Testis (tissue), 3 donors: ENCODE data around the gene PBXIP1. TPM values are rescaled to one million over a fixed set of nuclear protein-coding genes. Genes with fewer than 3 reads are reported as not detected.
A peak's percentile ranks its signal among the peaks of the same experiment; 100 is the strongest.

Experiments
- DNase-seq: peaks from one replicate; pipeline ENCODE4 v3.0.0-alpha.2; 2019
- H3K27ac ChIP-seq, 2 donors: fragments of 200-600 bp; sonication (generic); one replicate each; pipeline ENCODE4 v1.5.1; 2019
- H3K27me3 ChIP-seq: fragments of 200-600 bp; sonication (generic); one replicate; pipeline ENCODE4 v1.5.1; 2019
- H3K36me3 ChIP-seq: fragments of 200-600 bp; sonication (generic); one replicate; pipeline ENCODE4 v1.5.1; 2017; ENCODE audit warnings: low read depth; ENCODE audit errors: missing control alignments
- H3K4me1 ChIP-seq: fragments of 200-600 bp; sonication (generic); one replicate; pipeline ENCODE4 v1.5.1; 2019
- H3K4me3 ChIP-seq, 2 donors: fragments of 200-600 bp; sonication (generic); one replicate each; pipeline ENCODE4 v1.5.1; 2017 to 2019
- H3K9me3 ChIP-seq: fragments of 200-600 bp; sonication (generic); one replicate; pipeline ENCODE4 v1.5.1; 2017
- CTCF ChIP-seq, 3 experiments: fragments of 450-650 bp in 2 of 3; fragments of 200-600 bp in 1 of 3; sonication (generic) in 1 of 3; IDR thresholded peaks; one replicate each; pipeline ENCODE4 v1.5.1; 2016 to 2019; ENCODE audit warnings: antibody characterized with exemption in 3 of 3, mild to moderate bottlenecking in 2 of 3, moderate library complexity in 1 of 3
- POLR2A ChIP-seq: fragments of 450-650 bp; IDR thresholded peaks from one replicate; pipeline ENCODE4 v1.6.1; 2017; ENCODE audit warnings: antibody characterized with exemption, mild to moderate bottlenecking, moderate library complexity
- WGBS, 2 donors: methylation state at CpG; one replicate each; pipeline ENCODE4 v1.1.5; 2018; 5-methylcytosine and 5-hydroxymethylcytosine counted together
- intact Hi-C: fragments of 100-400 bp; cut with DNase I; formaldehyde crosslinking; loops from one replicate; pipeline ENCODE4 v1.15.1; 2023; ENCODE audit warnings: low total_unique reads
- polyA plus RNA-seq: library from polyadenylated mRNA; stranded (reverse); fragments of 350-450 nt; fragmentation: Illumina TruSeq; extraction: RNeasy Lipid Tissue Mini Kit (QIAGEN cat#74804); gene quantifications from one replicate; pipeline ENCODE4 v1.2.3, GENCODE V29; 2014; ENCODE audit warnings: low read depth, low replicate concordance; ENCODE audit not compliant: insufficient read depth
- total RNA-seq, 2 donors: library from RNA; depleted of rRNA; stranded (reverse); fragments of >200 nt; gene quantifications; one replicate each; pipeline ENCODE4 v1.2.3, GENCODE V29; 2016

The PBXIP1 gene
- total and polyA plus RNA-seq, 3 donors from 2014 or later = 84.1 to 111 (median 87.1) TPM

DNA sequence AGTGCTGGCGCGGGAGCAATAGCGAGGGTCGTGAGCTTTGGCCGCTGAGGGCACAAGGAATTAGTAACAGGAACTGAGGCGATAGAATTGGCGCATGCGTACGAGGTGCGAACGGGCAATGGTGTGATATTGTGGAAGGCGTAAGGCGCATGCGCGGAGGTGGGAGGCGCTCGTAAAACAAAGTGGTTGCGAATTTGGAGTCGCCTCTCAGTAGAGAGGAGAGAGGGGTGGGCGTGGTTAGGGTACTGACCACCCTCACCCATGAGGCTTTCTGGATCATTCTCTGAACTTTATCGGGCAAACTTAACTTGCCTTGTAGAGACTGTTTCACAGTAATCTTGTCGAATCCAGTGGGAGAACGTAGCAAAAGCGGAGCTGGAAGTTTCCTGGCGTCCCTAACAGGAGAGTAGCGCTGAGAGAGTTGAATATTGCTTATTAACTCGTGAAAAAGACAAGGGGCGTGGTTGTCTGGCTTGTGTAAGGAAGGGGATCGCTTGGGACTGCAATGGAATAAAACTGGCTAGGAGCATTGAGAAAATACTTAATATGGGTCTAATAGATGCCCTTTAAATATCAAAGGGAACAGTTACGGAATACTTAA lies 19.0 kb upstream of the PBXIP1 start:
- DNase-seq = peak; percentile 95
- peak overlapping the region; percentile 98 to 99 for H3K27ac ChIP-seq
- intact Hi-C loops = no loop called here
- H3K36me3 ChIP-seq = no peaks in the 10 kb centered on the region
- H3K9me3 ChIP-seq = no peaks in the 10 kb centered on the region
- no peaks in the 10 kb centered on the region for H3K27me3 ChIP-seq
- H3K4me1 ChIP-seq = peaks cover 39% of the 10 kb centered on the region
- H3K4me3 ChIP-seq = peak overlapping the region; percentile 78 to 86
- TF ChIP-seq CTCF (IDR thresholded peaks at IDR 0.05) (no peak), POLR2A (peak; percentile 34)
- 0% methylated on average over 30 of the region's 30 CpGs for WGBS, 2 donors

DNA sequence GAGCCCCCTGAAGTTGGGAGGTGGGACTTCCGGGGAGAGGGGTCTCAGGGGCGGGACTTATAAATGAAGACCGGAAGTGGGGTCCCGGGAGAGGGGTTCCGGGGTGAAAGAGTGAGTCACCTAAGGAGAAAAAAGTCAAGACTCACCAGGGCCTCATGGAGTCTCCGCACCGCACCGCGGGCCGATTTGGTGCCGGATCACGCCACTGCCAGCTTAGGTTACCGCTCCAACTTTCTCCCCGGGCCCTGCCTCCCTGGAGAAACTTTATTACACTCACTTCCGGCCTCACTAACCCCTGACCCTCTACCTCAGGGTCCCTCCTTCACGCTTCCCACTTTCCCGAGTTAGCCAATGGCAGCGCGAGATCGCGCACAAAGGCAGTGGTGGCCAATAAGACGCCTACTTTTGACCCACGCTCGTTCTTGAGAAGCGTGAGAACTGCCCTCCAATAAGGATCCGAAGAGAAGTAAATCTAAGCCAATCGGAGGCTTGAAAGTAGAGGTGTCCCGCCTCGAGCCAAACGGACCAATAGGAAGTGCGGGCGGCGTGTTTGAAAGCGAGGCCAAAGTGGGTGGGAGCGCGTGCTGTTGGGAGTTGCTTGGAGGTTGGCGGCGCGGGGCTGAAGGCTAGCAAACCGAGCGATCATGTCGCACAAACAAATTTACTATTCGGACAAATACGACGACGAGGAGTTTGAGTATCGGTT lies 18.4 kb upstream of the PBXIP1 start, which contains the start of gene CKS1B:
TSS of gene CKS1B (plus strand) at position 580 of the 706 bp plus-strand sequence. CDS start at position 645, 65 bp downstream.
- H3K4me1 ChIP-seq = peaks cover 46% of the 10 kb centered on the region
- intact Hi-C loops = no loop called here
- H3K9me3 ChIP-seq = no peaks in the 10 kb centered on the region
- H3K36me3 ChIP-seq = no peaks in the 10 kb centered on the region
- peak; percentile 99 for DNase-seq
- no peaks in the 10 kb centered on the region for H3K27me3 ChIP-seq
- peak within 1 kb of the TSS; percentile 98 to 99 for H3K27ac ChIP-seq
- peak within 1 kb of the TSS; percentile 78 to 86 for H3K4me3 ChIP-seq
- 0 to 1% methylated on average over 33 to 47 of the region's 47 CpGs for WGBS, 2 donors
- TF ChIP-seq CTCF (IDR thresholded peaks at IDR 0.05) (no peak), POLR2A (peak; percentile 9)

DNA sequence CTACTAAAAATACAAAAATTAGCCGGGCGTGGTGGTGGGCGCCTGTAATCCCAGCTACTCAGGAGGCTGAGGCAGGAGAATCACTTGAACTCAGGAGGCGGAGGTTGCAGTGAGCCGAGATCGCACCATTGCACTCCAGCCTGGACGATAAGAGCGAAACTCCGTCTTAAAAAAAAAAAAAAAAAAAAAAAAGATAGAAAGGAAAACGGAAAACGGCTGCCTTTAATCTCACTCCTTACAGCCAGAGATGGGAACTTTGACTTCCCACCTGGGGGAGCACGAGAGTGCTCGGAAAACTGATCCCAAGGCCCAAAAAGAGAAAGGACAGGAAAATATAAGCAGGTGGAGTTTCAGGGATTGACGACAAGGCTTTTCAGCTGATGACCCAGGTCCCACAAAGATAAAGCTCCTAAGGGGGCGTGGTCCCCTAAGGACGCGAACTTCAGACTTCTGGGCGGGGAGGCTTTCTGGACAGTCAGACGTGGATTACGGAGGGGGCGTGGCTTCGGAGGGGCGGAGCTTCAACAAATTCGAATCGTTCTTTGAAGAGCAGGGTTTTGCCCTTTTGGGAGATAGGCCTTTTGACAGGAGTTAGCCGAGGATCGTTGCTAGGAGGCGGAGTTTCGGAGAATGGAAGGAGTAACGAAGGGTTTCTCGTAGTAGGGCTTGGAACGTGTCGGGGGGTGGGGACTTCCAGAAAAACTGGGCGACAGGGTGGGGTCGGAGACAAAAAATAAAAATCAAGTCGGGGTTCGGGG lies 17.6 kb upstream of the PBXIP1 start:
- DNase-seq = peak; percentile 98
- peak; percentile 8 for TF ChIP-seq POLR2A
- TF ChIP-seq CTCF (IDR thresholded peaks at IDR 0.05) = peak in 2 of 3 experiments; percentile 17 to 19
- Histone ChIP-seq H3K4me1 (peaks cover 49% of the 10 kb centered on the region), H3K27ac (peak overlapping the region; percentile 98 to 99), H3K36me3 (no peaks in the 10 kb centered on the region), H3K27me3 (no peaks in the 10 kb centered on the region), H3K9me3 (no peaks in the 10 kb centered on the region), H3K4me3 (peak overlapping the region; percentile 78 to 86)
- intact Hi-C loops = no loop called here
- WGBS, 2 donors = 3 to 4% methylated on average over 33 to 37 of the region's 37 CpGs

- Histone ChIP-seq H3K27ac (peak overlapping the region; percentile 98 to 99), H3K9me3 (no peaks in the 10 kb centered on the region), H3K4me1 (peaks cover 49% of the 10 kb centered on the region), H3K27me3 (no peaks in the 10 kb centered on the region), H3K36me3 (no peaks in the 10 kb centered on the region), H3K4me3 (peak overlapping the region in 1 of 2 donors; percentile 78)
- TF ChIP-seq POLR2A (no peak), CTCF (IDR thresholded peaks at IDR 0.05) (no peak)
- 28 to 30% methylated on average over 18 of the region's 18 CpGs for WGBS, 2 donors
- intact Hi-C loops = no loop called here
- DNase-seq = peak; percentile 46
Observed at GRCh38 chr1:154972517-154973343, 16.8 kb upstream of the PBXIP1 start.
